GM23248 (cell line): ENCODE results near the gene SUSD5.

Source experiments
- EZH2 ChIP-seq: fragments of 200-600 bp; sonication (generic); IDR thresholded peaks from 2 replicates; pipeline ENCODE4 v1.6.1; 2018; ENCODE audit warnings: antibody characterized with exemption, mild to moderate bottlenecking; ENCODE audit not compliant: insufficient read depth, poor library complexity, severe bottlenecking
- EZH2phosphoT487 ChIP-seq: fragments of 200-600 bp; sonication (generic); IDR thresholded peaks from 2 replicates; pipeline ENCODE4 v1.6.1; 2018; ENCODE audit warnings: antibody characterized with exemption, moderate library complexity, mild to moderate bottlenecking, low read depth; ENCODE audit not compliant: insufficient read depth

GRCh38 chr3:33186524-33187367 is 31.9 kb downstream of the SUSD5 start:
- TF ChIP-seq EZH2, result no peak
- TF ChIP-seq EZH2phosphoT487, result no peak
